ENCODE data around the gene GCH1. TPM values are rescaled to one million over a fixed set of nuclear protein-coding genes. Genes with fewer than 3 reads are reported as not detected.
A peak's percentile ranks its signal among the peaks of the same experiment; 100 is the strongest.

GCH1 gene
- total and polyA plus RNA-seq, 9 donors: 0.71 to 13.2 (median 2.6) TPM

DNA sequence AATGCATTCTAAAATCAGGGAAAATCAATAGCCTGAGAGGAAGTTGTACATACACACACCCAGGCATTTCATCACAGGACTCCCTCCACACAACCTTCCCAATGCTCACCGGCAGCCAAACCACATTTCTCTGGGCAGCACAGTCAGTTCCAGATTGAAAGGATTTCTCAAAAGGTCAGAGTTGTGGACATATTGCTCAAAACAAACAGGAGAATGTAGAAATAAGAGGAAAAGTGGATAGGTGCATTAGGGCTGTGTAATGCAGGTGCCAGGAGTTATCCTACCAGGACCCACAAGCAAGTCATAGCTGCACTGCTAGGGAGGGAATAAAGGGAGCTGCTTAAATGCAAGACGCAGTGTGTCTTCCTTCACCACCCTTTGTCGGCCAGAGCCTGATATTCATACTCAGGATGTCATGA is 62.9 kb downstream of the GCH1 start:
- no peaks in the 10 kb centered on the region for H3K9me3 ChIP-seq
- WGBS, 3 donors: 17 to 35% (median 27%) methylated on average over 3 of the region's 3 CpGs
- H3K4me1 ChIP-seq (ENCODE audit: insufficient read depth): no peaks in the 10 kb centered on the region
- intact Hi-C loops (cut with DNase I): no loop called here
- H3K4me3 ChIP-seq: no peak overlapping the region
- H3K27me3 ChIP-seq: no peaks in the 10 kb centered on the region
- no peaks in the 10 kb centered on the region for H3K36me3 ChIP-seq
- no peak overlapping the region for H3K27ac ChIP-seq
- peak in 2 of 5 donors; percentile 19 to 31 for DNase-seq
- no peak for TF ChIP-seq EP300 (IDR thresholded peaks at IDR 0.05)
- TF ChIP-seq, protein P1, sequence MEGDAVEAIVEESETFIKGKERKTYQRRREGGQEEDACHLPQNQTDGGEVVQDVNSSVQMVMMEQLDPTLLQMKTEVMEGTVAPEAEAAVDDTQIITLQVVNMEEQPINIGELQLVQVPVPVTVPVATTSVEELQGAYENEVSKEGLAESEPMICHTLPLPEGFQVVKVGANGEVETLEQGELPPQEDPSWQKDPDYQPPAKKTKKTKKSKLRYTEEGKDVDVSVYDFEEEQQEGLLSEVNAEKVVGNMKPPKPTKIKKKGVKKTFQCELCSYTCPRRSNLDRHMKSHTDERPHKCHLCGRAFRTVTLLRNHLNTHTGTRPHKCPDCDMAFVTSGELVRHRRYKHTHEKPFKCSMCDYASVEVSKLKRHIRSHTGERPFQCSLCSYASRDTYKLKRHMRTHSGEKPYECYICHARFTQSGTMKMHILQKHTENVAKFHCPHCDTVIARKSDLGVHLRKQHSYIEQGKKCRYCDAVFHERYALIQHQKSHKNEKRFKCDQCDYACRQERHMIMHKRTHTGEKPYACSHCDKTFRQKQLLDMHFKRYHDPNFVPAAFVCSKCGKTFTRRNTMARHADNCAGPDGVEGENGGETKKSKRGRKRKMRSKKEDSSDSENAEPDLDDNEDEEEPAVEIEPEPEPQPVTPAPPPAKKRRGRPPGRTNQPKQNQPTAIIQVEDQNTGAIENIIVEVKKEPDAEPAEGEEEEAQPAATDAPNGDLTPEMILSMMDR (IDR thresholded peaks at IDR 0.05): no peak
- TF ChIP-seq POLR2A (IDR thresholded peaks at IDR 0.05): no peak

DNA sequence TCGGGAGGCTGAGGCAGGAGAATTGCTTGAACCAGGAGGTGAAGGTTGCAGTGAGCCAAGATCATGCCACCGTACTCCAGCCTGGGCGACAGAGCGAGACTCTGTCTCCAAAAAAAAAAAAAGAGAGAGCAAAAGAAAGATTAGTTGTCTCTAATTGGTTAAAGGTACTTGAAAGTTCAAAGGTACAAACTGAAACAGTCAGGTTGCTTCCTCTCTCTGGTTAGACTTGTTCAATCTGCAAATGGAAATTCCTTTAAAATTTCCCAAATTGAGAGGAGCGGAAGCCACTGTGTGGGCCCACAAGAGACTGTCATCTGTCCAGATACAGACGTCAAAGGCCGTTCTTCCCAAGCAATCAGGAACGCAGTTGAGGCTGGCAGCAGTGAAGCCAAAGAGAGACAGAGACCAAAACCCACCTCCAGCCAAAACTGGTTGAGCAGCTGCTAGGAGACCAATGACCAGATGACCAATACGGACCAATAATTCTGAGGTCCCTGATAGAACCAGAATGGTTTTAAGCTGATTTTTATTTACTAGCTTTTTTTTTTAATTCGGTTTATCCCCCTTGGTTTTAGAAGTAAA is 63.6 kb downstream of the GCH1 start:
- no peak for DNase-seq

DNA sequence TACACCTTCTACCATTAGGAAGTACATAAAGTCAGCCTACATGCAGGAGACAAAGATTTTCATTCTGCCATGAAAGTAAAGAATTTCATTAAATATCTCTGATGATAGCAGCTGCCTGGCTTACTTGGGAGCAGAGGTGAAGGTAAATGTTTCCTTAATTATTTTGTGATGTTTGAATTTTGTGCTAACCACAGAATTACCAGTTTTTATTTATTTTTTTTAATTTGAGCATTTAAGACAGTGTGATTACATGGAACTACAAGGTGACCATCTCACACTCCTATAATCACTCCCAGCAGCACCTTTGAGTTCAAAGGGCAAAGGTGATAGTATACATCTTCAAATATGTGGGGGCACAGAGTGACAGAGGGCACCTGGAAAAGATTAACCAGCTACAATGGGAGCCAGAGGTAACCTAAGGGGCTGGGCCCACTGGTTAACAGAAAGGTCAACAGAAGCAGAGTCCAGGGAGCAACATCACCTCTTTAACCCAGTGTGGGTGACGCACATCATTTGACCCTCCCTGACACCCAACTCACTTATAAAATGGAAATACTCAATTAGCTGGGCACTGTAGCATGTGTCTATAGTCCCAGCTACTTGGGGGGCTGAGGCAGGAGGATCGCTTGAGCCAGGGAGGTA is 65.0 kb downstream of the GCH1 start:
- intact Hi-C loops (cut with DNase I): no loop called here
- H3K36me3 ChIP-seq: no peaks in the 10 kb centered on the region
- TF ChIP-seq, protein P1 (IDR thresholded peaks at IDR 0.05): no peak
- TF ChIP-seq POLR2A (IDR thresholded peaks at IDR 0.05) (no peak), EP300 (IDR thresholded peaks at IDR 0.05) (no peak)
- no peaks in the 10 kb centered on the region for H3K4me1 ChIP-seq (ENCODE audit: insufficient read depth)
- no peak for DNase-seq
- H3K9me3 ChIP-seq: no peaks in the 10 kb centered on the region
- no peak overlapping the region for H3K27ac ChIP-seq
- H3K27me3 ChIP-seq: no peaks in the 10 kb centered on the region
- no peak overlapping the region for H3K4me3 ChIP-seq
- 98% methylated on average over 2 of the region's 2 CpGs for WGBS, 3 donors

More for the DNA sequence above, 63.6 kb downstream of the GCH1 start:
- TF ChIP-seq POLR2A (IDR thresholded peaks at IDR 0.05): no peak
- TF ChIP-seq, protein P1 (IDR thresholded peaks at IDR 0.05): no peak
- TF ChIP-seq EP300 (IDR thresholded peaks at IDR 0.05): no peak
- Histone ChIP-seq H3K27me3 (no peaks in the 10 kb centered on the region), H3K4me1 (ENCODE audit: insufficient read depth) (no peaks in the 10 kb centered on the region), H3K36me3 (no peaks in the 10 kb centered on the region), H3K27ac (no peak overlapping the region), H3K4me3 (no peak overlapping the region), H3K9me3 (no peaks in the 10 kb centered on the region)
- intact Hi-C loops (cut with DNase I): no loop called here
- 88 to 93% (median 93%) methylated on average over 10 of the region's 10 CpGs for WGBS, 3 donors

DNA sequence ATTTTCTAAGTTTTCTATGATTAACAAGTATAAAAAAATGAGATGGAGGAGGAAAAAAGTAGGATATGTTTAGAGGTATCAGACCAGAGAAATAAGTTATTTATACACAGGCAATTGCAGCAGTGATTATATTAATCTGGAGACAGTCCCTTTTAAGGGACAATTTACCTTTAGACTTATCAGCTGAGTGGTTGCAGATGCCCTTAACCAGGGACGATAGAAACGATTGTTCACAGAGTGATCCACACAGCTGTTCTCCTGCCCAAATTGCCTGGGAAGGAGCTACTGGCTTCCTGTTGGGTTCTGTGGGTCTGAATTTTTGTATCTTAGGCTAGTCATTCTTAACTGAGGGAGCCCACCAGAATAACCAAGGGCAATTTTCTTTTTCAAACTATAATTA is 66.4 kb downstream of the GCH1 start:
- H3K4me3 ChIP-seq: no peak overlapping the region
- H3K9me3 ChIP-seq: no peaks in the 10 kb centered on the region
- H3K27me3 ChIP-seq: no peaks in the 10 kb centered on the region
- DNase-seq: no peak
- intact Hi-C loops (cut with DNase I): no loop called here
- no peaks in the 10 kb centered on the region for H3K36me3 ChIP-seq
- TF ChIP-seq, protein P1 (IDR thresholded peaks at IDR 0.05): no peak
- no peak for TF ChIP-seq POLR2A (IDR thresholded peaks at IDR 0.05)
- no peak for TF ChIP-seq EP300 (IDR thresholded peaks at IDR 0.05)
- H3K27ac ChIP-seq: no peak overlapping the region
- H3K4me1 ChIP-seq (ENCODE audit: insufficient read depth): no peaks in the 10 kb centered on the region
- 35 to 51% (median 44%) methylated on average over 2 of the region's 2 CpGs for WGBS, 3 donors

Measured in ovary (tissue), 9 donors.